OCI-LY1 (cell line): ENCODE results near the gene ZDHHC4.

Source experiments
- H2AFZ ChIP-seq: fragments of 200-600 bp; sonication (generic), shearing (Covaris generic); 2 replicates; pipeline ENCODE4 v1.6.0; 2014; ENCODE audit warnings: antibody characterized with exemption, mild to moderate bottlenecking, low read length
- H3F3A ChIP-seq: fragments of 200-600 bp; sonication (generic), shearing (Covaris generic); 2 replicates; pipeline ENCODE4 v1.6.0; 2014; ENCODE audit warnings: mild to moderate bottlenecking, antibody characterized with exemption, low read length, moderate library complexity; ENCODE audit not compliant: insufficient read depth
- H3K27ac ChIP-seq: fragments of 200-600 bp; sonication (generic); 2 replicates; pipeline ENCODE4 v1.5.1; 2014; ENCODE audit warnings: low read length, mixed run types, mild to moderate bottlenecking, low read depth; ENCODE audit not compliant: poor library complexity, severe bottlenecking
- H3K27me3 ChIP-seq: fragments of 200-600 bp; sonication (generic); 2 replicates; pipeline ENCODE4 v1.6.0; 2014; ENCODE audit warnings: antibody characterized with exemption, mild to moderate bottlenecking, low read length, moderate library complexity; ENCODE audit not compliant: insufficient read depth
- H3K36me3 ChIP-seq: fragments of 200-600 bp; sonication (generic); 2 replicates; pipeline ENCODE4 v1.6.1; 2014; ENCODE audit warnings: mild to moderate bottlenecking, antibody characterized with exemption, low read length, moderate library complexity, mixed read lengths; ENCODE audit not compliant: insufficient read depth
- H3K4me1 ChIP-seq: fragments of 200-600 bp; sonication (generic); 2 replicates; pipeline ENCODE4 v1.5.1; 2014; ENCODE audit warnings: mild to moderate bottlenecking, low read length, moderate library complexity; ENCODE audit not compliant: insufficient read depth, severe bottlenecking
- H3K4me2 ChIP-seq: fragments of 200-600 bp; sonication (generic), shearing (Covaris generic); 2 replicates; pipeline ENCODE4 v1.6.1; 2014; ENCODE audit warnings: low read length
- H3K4me3 ChIP-seq: fragments of 200-600 bp; sonication (generic); 2 replicates; pipeline ENCODE4 v1.5.1; 2014; ENCODE audit warnings: low read length, low read depth, mild to moderate bottlenecking, mixed read lengths; ENCODE audit not compliant: poor library complexity, severe bottlenecking
- H3K79me2 ChIP-seq: fragments of 200-600 bp; shearing (Covaris generic); 2 replicates; pipeline ENCODE4 v1.6.1; 2016; ENCODE audit warnings: mixed run types, low read length, mixed read lengths; ENCODE audit not compliant: insufficient read depth
- H3K9ac ChIP-seq: fragments of 200-600 bp; sonication (generic), shearing (Covaris generic); 2 replicates; pipeline ENCODE4 v1.6.1; 2014; ENCODE audit warnings: mild to moderate bottlenecking, low read length, mixed read lengths
- H3K9me2 ChIP-seq: fragments of 200-600 bp; sonication (generic), shearing (Covaris generic); 2 replicates; pipeline ENCODE4 v1.6.1; 2014; ENCODE audit warnings: low read depth, mild to moderate bottlenecking, low read length, mixed read lengths
- H3K9me3 ChIP-seq: fragments of 200-600 bp; shearing (Covaris generic); 2 replicates; pipeline ENCODE4 v1.6.1; 2014; ENCODE audit warnings: low read length, mixed read lengths
- H4K20me1 ChIP-seq: fragments of 200-600 bp; sonication (generic), shearing (Covaris generic); 2 replicates; pipeline ENCODE4 v1.6.0; 2016; ENCODE audit warnings: mild to moderate bottlenecking, low read length; ENCODE audit not compliant: insufficient read depth
- EZH2 ChIP-seq: fragments of 200-600 bp; sonication (generic), shearing (Covaris generic); IDR thresholded peaks from 2 replicates; pipeline ENCODE4 v1.8.0; 2017; ENCODE audit warnings: borderline replicate concordance, mixed run types, mild to moderate bottlenecking, antibody characterized with exemption, low read length, moderate library complexity, mixed read lengths
- TF ChIP-seq, protein P1 (sequence below): fragments of 200-600 bp; sonication (generic), shearing (Covaris generic); IDR thresholded peaks from 2 replicates; pipeline ENCODE4 v1.5.1; 2017; ENCODE audit warnings: mild to moderate bottlenecking, antibody characterized with exemption, low read length, moderate library complexity, mixed read lengths

The ZDHHC4 gene

GRCh38 chr7:6545398-6546126 lies 31.7 kb upstream of the ZDHHC4 start:
- Histone ChIP-seq H3K27me3 (no peaks in the 10 kb centered on the region), H3K4me1 (peaks cover 7% of the 10 kb centered on the region), H3K9ac (no peak overlapping the region), H3K4me3 (no peak overlapping the region), H3F3A (no peaks in the 10 kb centered on the region), H4K20me1 (no peaks in the 10 kb centered on the region), H3K9me3 (no peaks in the 10 kb centered on the region), H3K27ac (no peak overlapping the region), H2AFZ (no peak overlapping the region), H3K4me2 (no peak overlapping the region; the same call in 1 of the 2 replicates), H3K79me2 (no peaks in the 10 kb centered on the region), H3K9me2 (no peaks in the 10 kb centered on the region), H3K36me3 (no peaks in the 10 kb centered on the region)
- TF ChIP-seq EZH2, result no peak
- TF ChIP-seq, protein P1, sequence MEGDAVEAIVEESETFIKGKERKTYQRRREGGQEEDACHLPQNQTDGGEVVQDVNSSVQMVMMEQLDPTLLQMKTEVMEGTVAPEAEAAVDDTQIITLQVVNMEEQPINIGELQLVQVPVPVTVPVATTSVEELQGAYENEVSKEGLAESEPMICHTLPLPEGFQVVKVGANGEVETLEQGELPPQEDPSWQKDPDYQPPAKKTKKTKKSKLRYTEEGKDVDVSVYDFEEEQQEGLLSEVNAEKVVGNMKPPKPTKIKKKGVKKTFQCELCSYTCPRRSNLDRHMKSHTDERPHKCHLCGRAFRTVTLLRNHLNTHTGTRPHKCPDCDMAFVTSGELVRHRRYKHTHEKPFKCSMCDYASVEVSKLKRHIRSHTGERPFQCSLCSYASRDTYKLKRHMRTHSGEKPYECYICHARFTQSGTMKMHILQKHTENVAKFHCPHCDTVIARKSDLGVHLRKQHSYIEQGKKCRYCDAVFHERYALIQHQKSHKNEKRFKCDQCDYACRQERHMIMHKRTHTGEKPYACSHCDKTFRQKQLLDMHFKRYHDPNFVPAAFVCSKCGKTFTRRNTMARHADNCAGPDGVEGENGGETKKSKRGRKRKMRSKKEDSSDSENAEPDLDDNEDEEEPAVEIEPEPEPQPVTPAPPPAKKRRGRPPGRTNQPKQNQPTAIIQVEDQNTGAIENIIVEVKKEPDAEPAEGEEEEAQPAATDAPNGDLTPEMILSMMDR, result no peak

GRCh38 chr7:6546498-6547251 lies 30.6 kb upstream of the ZDHHC4 start:
- Histone ChIP-seq H3F3A (no peaks in the 10 kb centered on the region), H2AFZ (no peak overlapping the region), H3K27me3 (no peaks in the 10 kb centered on the region), H3K4me3 (no peak overlapping the region), H4K20me1 (no peaks in the 10 kb centered on the region), H3K79me2 (no peaks in the 10 kb centered on the region), H3K9me2 (no peaks in the 10 kb centered on the region), H3K27ac (no peak overlapping the region), H3K4me2 (no peak overlapping the region), H3K9me3 (no peaks in the 10 kb centered on the region), H3K9ac (no peak overlapping the region), H3K36me3 (no peaks in the 10 kb centered on the region), H3K4me1 (peaks cover 7% of the 10 kb centered on the region)
- no peak for TF ChIP-seq EZH2
- TF ChIP-seq, protein P1, result no peak

DNA sequence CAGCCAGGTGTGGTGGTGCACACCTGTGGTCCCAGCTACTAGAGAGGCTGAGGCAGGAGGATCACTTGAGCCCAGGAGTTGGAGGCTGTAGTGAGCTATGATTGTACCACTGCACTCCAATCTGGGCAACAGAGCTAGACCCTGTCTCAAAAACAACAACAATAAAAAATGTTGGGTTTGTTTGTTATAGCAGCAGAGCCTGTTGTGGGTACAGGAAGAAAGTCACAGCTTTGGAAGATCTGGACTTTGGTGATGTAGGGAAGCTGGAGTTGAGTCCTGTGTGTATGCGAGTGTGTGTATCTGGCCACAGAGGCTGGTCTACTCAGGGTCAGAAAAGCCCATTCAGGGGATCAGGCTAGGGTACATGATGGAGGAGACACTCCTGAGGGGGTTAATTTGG lies 29.9 kb upstream of the ZDHHC4 start:
- Histone ChIP-seq H3K27ac (no peak overlapping the region), H3K79me2 (no peaks in the 10 kb centered on the region), H4K20me1 (no peaks in the 10 kb centered on the region), H3K4me3 (no peak overlapping the region), H2AFZ (no peak overlapping the region), H3K4me2 (no peak overlapping the region), H3K9ac (no peak overlapping the region), H3K9me3 (no peaks in the 10 kb centered on the region), H3K27me3 (no peaks in the 10 kb centered on the region), H3K36me3 (no peaks in the 10 kb centered on the region), H3F3A (no peaks in the 10 kb centered on the region), H3K4me1 (peaks cover 7% of the 10 kb centered on the region), H3K9me2 (no peaks in the 10 kb centered on the region)
- TF ChIP-seq, protein P1, result no peak
- TF ChIP-seq EZH2, result no peak
